ENCODE measurements around the gene NRG3.

- TF ChIP-seq EZH2 (IDR thresholded peaks at IDR 0.05) (no peak), POLR2AphosphoS5 (IDR thresholded peaks at IDR 0.05; ENCODE audit: borderline replicate concordance, low read depth, low read length) (no peak)
Measured at GRCh38 chr10:82914655-82915136, 1039.7 kb downstream of the NRG3 start.

Measured in SK-N-MC (cell line).